GM19463 (cell line): ENCODE results near the gene SLC16A14.

ENCODE experiments used
- ATAC-seq: cut with Tn5 transposase; IDR thresholded peaks from one replicate; pipeline ENCODE4 v1.9.1; 2021; ENCODE audit warnings: mild to moderate bottlenecking, moderate library complexity; ENCODE audit not compliant: unreplicated experiment

SLC16A14 gene

GRCh38 chr2:230043025-230043424 lies 25.7 kb downstream of the SLC16A14 start:
- no peak for ATAC-seq

GRCh38 chr2:230042195-230042594 lies 26.5 kb downstream of the SLC16A14 start:
- ATAC-seq: no peak

- ATAC-seq: no peak
These were observed 45.4 kb downstream of the SLC16A14 start for GRCh38 chr2:230023313-230023712.

GRCh38 chr2:230019742-230020141 lies 49.0 kb downstream of the SLC16A14 start:
- no peak for ATAC-seq

GRCh38 chr2:230018153-230018552 lies 50.6 kb downstream of the SLC16A14 start:
- no peak for ATAC-seq

- no peak for ATAC-seq
These were observed 51.9 kb downstream of the SLC16A14 start for GRCh38 chr2:230016844-230017243.

GRCh38 chr2:230012267-230012884 lies 56.3 kb downstream of the SLC16A14 start:
- no peak for ATAC-seq

GRCh38 chr2:230011617-230012016 lies 57.1 kb downstream of the SLC16A14 start:
- no peak for ATAC-seq

- ATAC-seq: no peak
These were observed 58.2 kb downstream of the SLC16A14 start for GRCh38 chr2:230010501-230010900.

- ATAC-seq: no peak
These were observed 60.0 kb downstream of the SLC16A14 start for GRCh38 chr2:230008708-230009066.

- peak; percentile 45 for ATAC-seq
These were observed 60.6 kb downstream of the SLC16A14 start for GRCh38 chr2:230007931-230008707.

GRCh38 chr2:230000118-230000841 lies 68.4 kb downstream of the SLC16A14 start:
- peak; percentile 93 for ATAC-seq

- no peak for ATAC-seq
These were observed 71.2 kb downstream of the SLC16A14 start for GRCh38 chr2:229997565-229997964.

- ATAC-seq: no peak
These were observed 72.4 kb downstream of the SLC16A14 start for GRCh38 chr2:229996320-229996719.

- ATAC-seq: no peak
These were observed 75.5 kb downstream of the SLC16A14 start for GRCh38 chr2:229993236-229993635.
